ENCODE data around the gene NDUFB10. TPM values are rescaled to one million over a fixed set of nuclear protein-coding genes. Genes with fewer than 3 reads are reported as not detected.

NDUFB10 gene
- total RNA-seq, 1 experiment from 2014 or later, result 202 TPM

GRCh38 chr16:1991135-1991551, 31.8 kb downstream of the NDUFB10 start:
- no peak overlapping the region for H3K4me3 Mint-ChIP-seq (ENCODE audit: unreplicated experiment)

GRCh38 chr16:1991588-1991947, 32.2 kb downstream of the NDUFB10 start:
- DNase-seq (ENCODE audit: unreplicated experiment), result no peak
- Mint-ChIP-seq H3K27me3 (ENCODE audit: insufficient read depth, unreplicated experiment) (no peaks in the 10 kb centered on the region), H3K9me3 (ENCODE audit: unreplicated experiment) (no peaks in the 10 kb centered on the region), H3K4me1 (ENCODE audit: insufficient read depth, unreplicated experiment) (peaks cover 18% of the 10 kb centered on the region), H3K4me3 (ENCODE audit: unreplicated experiment) (no peak overlapping the region), H3K36me3 (ENCODE audit: insufficient read depth, unreplicated experiment) (peaks cover 32% of the 10 kb centered on the region), H3K27ac (ENCODE audit: low read depth, unreplicated experiment) (no peak overlapping the region)
- POLR2A ChIA-PET, result no interaction called here
- intact Hi-C loops (cut with micrococcal nuclease), result no loop called here
- CTCF ChIA-PET, result interaction anchor here (0.5 kb wide), 1 partner anchor 25 kb away, joined by 3 read pairs; no protein-coding TSS in a partner anchor
- TF ChIP-seq CTCF (IDR thresholded peaks at IDR 0.05; ENCODE audit: unreplicated experiment), result no peak
- BruUV-seq (replicated peaks), result no TSS peak

More at GRCh38 chr16:1991135-1991551, 31.8 kb downstream of the NDUFB10 start:
- no peak for TF ChIP-seq CTCF (IDR thresholded peaks at IDR 0.05; ENCODE audit: unreplicated experiment)
- H3K4me1 Mint-ChIP-seq (ENCODE audit: insufficient read depth, unreplicated experiment), result peaks cover 18% of the 10 kb centered on the region
- ChIA-PET CTCF (interaction anchor here (0.5 to 1.1 kb wide), 2 partner anchors 25 to 563 kb away, joined by 3 read pairs; no protein-coding TSS in a partner anchor), POLR2A (interaction anchor here (0.7 kb wide), 1 partner anchor 12 kb away, joined by 3 read pairs; no protein-coding TSS in a partner anchor)
- H3K27me3 Mint-ChIP-seq (ENCODE audit: insufficient read depth, unreplicated experiment), result no peaks in the 10 kb centered on the region
- no peak for DNase-seq (ENCODE audit: unreplicated experiment)
- no TSS peak for BruUV-seq (replicated peaks)
- H3K36me3 Mint-ChIP-seq (ENCODE audit: insufficient read depth, unreplicated experiment), result peaks cover 33% of the 10 kb centered on the region
- no peak overlapping the region for H3K27ac Mint-ChIP-seq (ENCODE audit: low read depth, unreplicated experiment)
- H3K9me3 Mint-ChIP-seq (ENCODE audit: unreplicated experiment), result no peaks in the 10 kb centered on the region
- intact Hi-C loops (cut with micrococcal nuclease), result no loop called here

- DNase-seq (ENCODE audit: unreplicated experiment), result peak; percentile 79
- H3K36me3 Mint-ChIP-seq (ENCODE audit: insufficient read depth, unreplicated experiment), result peaks cover 37% of the 10 kb centered on the region
- H3K4me1 Mint-ChIP-seq (ENCODE audit: insufficient read depth, unreplicated experiment), result peaks cover 18% of the 10 kb centered on the region
- BruUV-seq (replicated peaks), result no TSS peak
- CTCF ChIA-PET, result interaction anchor here (0.6 to 1.5 kb wide), 2 partner anchors 12 to 159 kb away, joined by 3 to 6 read pairs; no protein-coding TSS in a partner anchor
- no peak for TF ChIP-seq CTCF (IDR thresholded peaks at IDR 0.05; ENCODE audit: unreplicated experiment)
- intact Hi-C loops (cut with micrococcal nuclease), result no loop called here
- no peaks in the 10 kb centered on the region for H3K27me3 Mint-ChIP-seq (ENCODE audit: insufficient read depth, unreplicated experiment)
- no peak overlapping the region for H3K27ac Mint-ChIP-seq (ENCODE audit: low read depth, unreplicated experiment)
- H3K9me3 Mint-ChIP-seq (ENCODE audit: unreplicated experiment), result no peaks in the 10 kb centered on the region
- POLR2A ChIA-PET, result no interaction called here
- no peak overlapping the region for H3K4me3 Mint-ChIP-seq (ENCODE audit: unreplicated experiment)
Measured at GRCh38 chr16:1991948-1992703, 32.8 kb downstream of the NDUFB10 start.

- Mint-ChIP-seq H3K4me1 (ENCODE audit: insufficient read depth, unreplicated experiment) (peaks cover 18% of the 10 kb centered on the region), H3K27ac (ENCODE audit: low read depth, unreplicated experiment) (no peak overlapping the region), H3K9me3 (ENCODE audit: unreplicated experiment) (no peaks in the 10 kb centered on the region), H3K36me3 (ENCODE audit: insufficient read depth, unreplicated experiment) (peaks cover 38% of the 10 kb centered on the region), H3K27me3 (ENCODE audit: insufficient read depth, unreplicated experiment) (no peaks in the 10 kb centered on the region), H3K4me3 (ENCODE audit: unreplicated experiment) (no peak overlapping the region)
- DNase-seq (ENCODE audit: unreplicated experiment), result no peak
- BruUV-seq (replicated peaks), result no TSS peak
- intact Hi-C loops (cut with micrococcal nuclease), result no loop called here
- CTCF ChIA-PET, result interaction anchor here (0.6 to 1.5 kb wide), 4 partner anchors 11 to 979 kb away, joined by 3 to 6 read pairs (median 3); no protein-coding TSS in a partner anchor
- POLR2A ChIA-PET, result interaction anchor here (1.1 to 1.2 kb wide), 2 partner anchors 9 to 21 kb away, joined by 7 to 9 read pairs; partner anchors contain the start of genes GFER and TBL3
- TF ChIP-seq CTCF (IDR thresholded peaks at IDR 0.05; ENCODE audit: unreplicated experiment), result no peak
Measured at GRCh38 chr16:1992704-1993317, 33.5 kb downstream of the NDUFB10 start.

All from MCF 10A (cell line).